OCI-LY1 (cell line): ENCODE measurements around the gene RUFY3.

ENCODE experiments used
- EZH2 ChIP-seq: fragments of 200-600 bp; sonication (generic), shearing (Covaris generic); IDR thresholded peaks from 2 replicates; pipeline ENCODE4 v1.8.0; 2017; ENCODE audit warnings: borderline replicate concordance, mixed run types, mild to moderate bottlenecking, antibody characterized with exemption, low read length, moderate library complexity, mixed read lengths
- TF ChIP-seq, protein P1 (sequence below): fragments of 200-600 bp; sonication (generic), shearing (Covaris generic); IDR thresholded peaks from 2 replicates; pipeline ENCODE4 v1.5.1; 2017; ENCODE audit warnings: mild to moderate bottlenecking, antibody characterized with exemption, low read length, moderate library complexity, mixed read lengths

- TF ChIP-seq, protein P1, sequence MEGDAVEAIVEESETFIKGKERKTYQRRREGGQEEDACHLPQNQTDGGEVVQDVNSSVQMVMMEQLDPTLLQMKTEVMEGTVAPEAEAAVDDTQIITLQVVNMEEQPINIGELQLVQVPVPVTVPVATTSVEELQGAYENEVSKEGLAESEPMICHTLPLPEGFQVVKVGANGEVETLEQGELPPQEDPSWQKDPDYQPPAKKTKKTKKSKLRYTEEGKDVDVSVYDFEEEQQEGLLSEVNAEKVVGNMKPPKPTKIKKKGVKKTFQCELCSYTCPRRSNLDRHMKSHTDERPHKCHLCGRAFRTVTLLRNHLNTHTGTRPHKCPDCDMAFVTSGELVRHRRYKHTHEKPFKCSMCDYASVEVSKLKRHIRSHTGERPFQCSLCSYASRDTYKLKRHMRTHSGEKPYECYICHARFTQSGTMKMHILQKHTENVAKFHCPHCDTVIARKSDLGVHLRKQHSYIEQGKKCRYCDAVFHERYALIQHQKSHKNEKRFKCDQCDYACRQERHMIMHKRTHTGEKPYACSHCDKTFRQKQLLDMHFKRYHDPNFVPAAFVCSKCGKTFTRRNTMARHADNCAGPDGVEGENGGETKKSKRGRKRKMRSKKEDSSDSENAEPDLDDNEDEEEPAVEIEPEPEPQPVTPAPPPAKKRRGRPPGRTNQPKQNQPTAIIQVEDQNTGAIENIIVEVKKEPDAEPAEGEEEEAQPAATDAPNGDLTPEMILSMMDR: no peak
- no peak for TF ChIP-seq EZH2
Observed at GRCh38 chr4:70734168-70734954, 12.6 kb downstream of the RUFY3 start.
